H1 (cell line): ENCODE data around the gene HLA-E. TPM values are rescaled to one million over a fixed set of nuclear protein-coding genes. Genes with fewer than 3 reads are reported as not detected.

Experiments
- CTCF ChIA-PET: fragments of 300-600 bp; sonication (Branson Sonifier 250); formaldehyde crosslinking; loops from one replicate; lab custom pipeline; 2021; ENCODE audit not compliant: partially characterized antibody; lab: Charles Lee
- POLR2A ChIA-PET: fragments of 300-600 bp; sonication (Branson Sonifier 250); formaldehyde crosslinking; loops from one replicate; lab custom pipeline; 2021; ENCODE audit warnings: inconsistent platforms; ENCODE audit not compliant: partially characterized antibody; lab: Charles Lee
- DNase-seq, 2 experiments: peaks; one replicate each; pipeline versions ENCODE4 v3.0.0 to v3.0.0-alpha.2; 2010 to 2022; ENCODE audit warnings: low spot score in 2 of 2, low read depth in 1 of 2, mixed read lengths in 1 of 2
- FAIRE-seq: peaks from 2 replicates; lab custom pipeline; 2011; peaks lifted over from hg19 to GRCh38; lab: Jason Lieb, UNC
- H2AFZ ChIP-seq: 2 replicates; pipeline ENCODE4 v1.8.1; 2012; ENCODE audit warnings: low read length, inconsistent platforms
- H2AK5ac ChIP-seq: 2 replicates; pipeline ENCODE4 v1.6.1; 2013; ENCODE audit warnings: low read depth, low read length
- H2BK120ac ChIP-seq: replicated peaks from 2 replicates; pipeline ENCODE3; 2013; ENCODE audit warnings: low read depth, low read length, inconsistent platforms
- H2BK12ac ChIP-seq: 2 replicates; pipeline ENCODE4 v1.6.1; 2013; ENCODE audit warnings: low read depth, low read length
- H2BK15ac ChIP-seq: 2 replicates; pipeline ENCODE4 v1.6.1; 2013; ENCODE audit warnings: low read length
- H2BK20ac ChIP-seq: 2 replicates; pipeline ENCODE4 v1.6.1; 2013; ENCODE audit warnings: low read length
- H2BK5ac ChIP-seq: 2 replicates; pipeline ENCODE4 v1.6.1; 2013; ENCODE audit warnings: low read depth, low read length
- H3K14ac ChIP-seq: 2 replicates; pipeline ENCODE4 v1.6.1; 2013; ENCODE audit warnings: inconsistent platforms; ENCODE audit not compliant: insufficient read length
- H3K18ac ChIP-seq: 2 replicates; pipeline ENCODE4 v1.6.1; 2013; ENCODE audit warnings: low read length; ENCODE audit errors: extremely low read depth
- H3K23ac ChIP-seq: 2 replicates; pipeline ENCODE4 v1.6.1; 2013; ENCODE audit warnings: inconsistent platforms; ENCODE audit not compliant: insufficient read length
- H3K23me2 ChIP-seq: 2 replicates; pipeline ENCODE4 v1.6.1; 2013; ENCODE audit warnings: low read depth, low read length
- H3K27ac ChIP-seq: 2 replicates; pipeline ENCODE4 v1.6.1; 2011; ENCODE audit warnings: low read depth, low read length, inconsistent platforms
- H3K27me3 ChIP-seq, 4 experiments: replicated peaks in 1 of 4; 1 replicate in 1 of 4; 2 replicates in 3 of 4; pipeline versions ENCODE4 v1.6.1 to v1.8.1; 2011 to 2013; ENCODE audit warnings: low read length in 3 of 4, mild to moderate bottlenecking in 3 of 4, inconsistent platforms in 2 of 4, mixed read lengths in 2 of 4, moderate library complexity in 1 of 4; ENCODE audit not compliant: control insufficient read depth in 3 of 4, insufficient read depth in 3 of 4; ENCODE audit errors: extremely low read depth in 1 of 4
- H3K36me3 ChIP-seq, 4 experiments: 2 replicates each; pipeline versions ENCODE4 v1.6.1 to v1.8.1; 2011 to 2013; ENCODE audit warnings: mild to moderate bottlenecking in 4 of 4, low read length in 3 of 4, moderate library complexity in 2 of 4, control low read depth in 1 of 4, inconsistent platforms in 1 of 4; ENCODE audit not compliant: insufficient read depth in 4 of 4, control insufficient read depth in 2 of 4
- H3K4ac ChIP-seq: replicated peaks from 2 replicates; pipeline ENCODE3; 2013; ENCODE audit warnings: low read length, low read depth, mixed read lengths, inconsistent platforms; ENCODE audit not compliant: insufficient read length
- H3K4me1 ChIP-seq, 4 experiments: replicated peaks in 1 of 4; 1 replicate in 1 of 4; 2 replicates in 3 of 4; pipeline versions ENCODE4 v1.6.1 to v1.8.1; 2011 to 2013; ENCODE audit warnings: low read length in 3 of 4, inconsistent platforms in 2 of 4, mixed read lengths in 1 of 4; ENCODE audit not compliant: insufficient read depth in 4 of 4, control insufficient read depth in 3 of 4
- H3K4me2 ChIP-seq, 2 experiments: 2 replicates each; pipeline versions ENCODE4 v1.6.1 to v1.8.1; 2011 to 2013; ENCODE audit warnings: low read depth in 2 of 2, low read length in 2 of 2, control low read depth in 1 of 2, inconsistent platforms in 1 of 2, mild to moderate bottlenecking in 1 of 2; ENCODE audit not compliant: insufficient read depth in 1 of 2
- H3K4me3 ChIP-seq, 4 experiments: fragments of 200-600, 300-600 bp in 1 of 4; sonication (generic), shearing (Covaris generic), sonication (Bioruptor Twin) in 1 of 4; 2 replicates each; pipeline versions ENCODE4 v1.5.1 to v1.8.1; 2011 to 2016; ENCODE audit warnings: low read length in 4 of 4, low read depth in 3 of 4, control low read depth in 2 of 4, inconsistent platforms in 2 of 4, mild to moderate bottlenecking in 2 of 4, mixed read lengths in 1 of 4, moderate library complexity in 1 of 4; ENCODE audit not compliant: insufficient read depth in 2 of 4; ENCODE audit errors: extremely low read depth in 1 of 4
- H3K56ac ChIP-seq: replicated peaks from 2 replicates; pipeline ENCODE3; 2013; ENCODE audit warnings: low read depth, mild to moderate bottlenecking, mixed read lengths, low read length, inconsistent platforms; ENCODE audit not compliant: insufficient read length
- H3K79me1 ChIP-seq: 2 replicates; pipeline ENCODE4 v1.6.1; 2013; ENCODE audit warnings: low read depth, low read length, control low read depth
- H3K79me2 ChIP-seq, 2 experiments: 2 replicates each; pipeline versions ENCODE4 v1.6.1 to v1.8.1; 2012 to 2013; ENCODE audit warnings: low read length in 2 of 2, mild to moderate bottlenecking in 2 of 2, inconsistent platforms in 1 of 2; ENCODE audit not compliant: insufficient read depth in 2 of 2, control insufficient read depth in 1 of 2
- H3K9ac ChIP-seq, 4 experiments: replicated peaks in 1 of 4; 1 replicate in 1 of 4; 2 replicates in 3 of 4; pipeline versions ENCODE4 v1.6.1 to v1.8.1; 2011 to 2013; ENCODE audit warnings: low read depth in 3 of 4, low read length in 3 of 4, control low read depth in 2 of 4, mild to moderate bottlenecking in 2 of 4, moderate library complexity in 2 of 4, inconsistent platforms in 1 of 4; ENCODE audit errors: extremely low read depth in 1 of 4
- H3K9me3 ChIP-seq, 2 experiments: 2 replicates each; pipeline versions ENCODE4 v1.6.1 to v1.8.1; 2012 to 2013; ENCODE audit warnings: mild to moderate bottlenecking in 2 of 2, moderate library complexity in 2 of 2, control low read depth in 1 of 2, inconsistent platforms in 1 of 2, low read depth in 1 of 2, low read length in 1 of 2, mixed read lengths in 1 of 2; ENCODE audit not compliant: insufficient read depth in 2 of 2
- H4K20me1 ChIP-seq, 2 experiments: replicated peaks in 1 of 2; 2 replicates each; pipeline versions ENCODE3 to v1.8.1; 2011 to 2013; ENCODE audit warnings: inconsistent platforms in 2 of 2, low read length in 2 of 2, mild to moderate bottlenecking in 1 of 2; ENCODE audit not compliant: insufficient read depth in 2 of 2, control insufficient read depth in 1 of 2
- H4K5ac ChIP-seq: 2 replicates; pipeline ENCODE4 v1.6.1; 2013; ENCODE audit warnings: low read length, low read depth, mixed read lengths, inconsistent platforms; ENCODE audit not compliant: insufficient read length
- H4K8ac ChIP-seq: 2 replicates; pipeline ENCODE4 v1.8.0; 2013; ENCODE audit warnings: mild to moderate bottlenecking, moderate library complexity, low read length, inconsistent platforms; ENCODE audit not compliant: insufficient read depth; ENCODE audit errors: extremely low read depth
- H4K91ac ChIP-seq: replicated peaks from 2 replicates; pipeline ENCODE3; 2013; ENCODE audit warnings: low read length, mixed read lengths, inconsistent platforms; ENCODE audit not compliant: insufficient read length
- CEBPB ChIP-seq: IDR thresholded peaks from 2 replicates; pipeline ENCODE4 v1.6.1; 2012; ENCODE audit warnings: low read depth, low read length
- EGR1 ChIP-seq: IDR thresholded peaks from 2 replicates; pipeline ENCODE4 v1.6.1; 2011; ENCODE audit warnings: low read depth, low read length, borderline replicate concordance
- EP300 ChIP-seq, 2 experiments: IDR thresholded peaks; 1 replicate in 1 of 2; 2 replicates in 1 of 2; pipeline ENCODE4 v1.6.1; 2011 to 2012; ENCODE audit warnings: low read depth in 2 of 2, low read length in 2 of 2, mild to moderate bottlenecking in 2 of 2, borderline replicate concordance in 1 of 2, inconsistent platforms in 1 of 2, moderate library complexity in 1 of 2
- JUN ChIP-seq: IDR thresholded peaks from 2 replicates; pipeline ENCODE4 v1.6.1; 2011; ENCODE audit warnings: low read depth, mild to moderate bottlenecking, improper control_type of control experiment, low read length
- JUND ChIP-seq: IDR thresholded peaks from 2 replicates; pipeline ENCODE4 v1.6.1; 2011; ENCODE audit warnings: mild to moderate bottlenecking, improper control_type of control experiment, low read length
- NRF1 ChIP-seq: IDR thresholded peaks from 2 replicates; pipeline ENCODE4 v1.6.1; 2011; ENCODE audit warnings: mild to moderate bottlenecking, low read depth, low read length, improper control_type of control experiment
- SP2 ChIP-seq: IDR thresholded peaks from 2 replicates; pipeline ENCODE4 v1.6.1; 2012; ENCODE audit warnings: mild to moderate bottlenecking, low read length, inconsistent platforms
- TAF7 ChIP-seq: optimal IDR thresholded peaks from 2 replicates; pipeline ENCODE3; 2011; ENCODE audit warnings: low read depth, mild to moderate bottlenecking, inconsistent platforms, low read length, moderate library complexity, borderline replicate concordance
- ZNF274 ChIP-seq: IDR thresholded peaks from 2 replicates; pipeline ENCODE4 v1.7.0; 2012; ENCODE audit warnings: low read length, borderline replicate concordance; ENCODE audit errors: extremely low read depth
- WGBS, 2 experiments: shearing (Covaris generic) in 1 of 2; methylation state at CpG; one replicate each; pipeline versions ENCODE4 v1.1.6 to v1.1.7; 2013 to 2015; ENCODE audit warnings: low lambda C conversion rate in 2 of 2, mixed read lengths in 2 of 2, inconsistent platforms in 1 of 2, low coverage in 1 of 2, missing lambda C conversion rate in 1 of 2; ENCODE audit not compliant: insufficient replicate concordance in 2 of 2, insufficient coverage in 1 of 2, insufficient read length in 1 of 2; ENCODE audit errors: extremely low coverage in 1 of 2, missing lambda C conversion rate in 1 of 2; 5-methylcytosine and 5-hydroxymethylcytosine counted together
- polyA plus RNA-seq, 7 experiments: library from polyadenylated mRNA; depleted of rRNA in 3 of 7; stranded (reverse) in 5 of 7; unstranded in 2 of 7; fragments of >200 nt in 5 of 7; fragments of 200-250 nt in 2 of 7; gene quantifications; 1 replicate in 5 of 7; 2 replicates in 1 of 7; 4 replicates in 1 of 7; pipeline versions ENCODE4 v1.2.1 to v1.2.3, GENCODE V29; 2011 to 2013; ENCODE audit warnings: missing spikeins in 2 of 7, mixed read lengths in 2 of 7
- total RNA-seq: library from RNA; stranded (reverse); fragmentation: NEBNext Ultra II Directional; extraction: Animal tissue kit (Norgen Biotek cat#: 25700); gene quantifications from 2 replicates; pipeline ENCODE4 v1.2.1, GENCODE V29; 2021

The HLA-E gene
- total and polyA plus RNA-seq, 2 of the 8 experiments (the other 6 are each of a cell fraction or from before 2014, with no cell fraction given): 20.2 to 28.0 TPM

DNA sequence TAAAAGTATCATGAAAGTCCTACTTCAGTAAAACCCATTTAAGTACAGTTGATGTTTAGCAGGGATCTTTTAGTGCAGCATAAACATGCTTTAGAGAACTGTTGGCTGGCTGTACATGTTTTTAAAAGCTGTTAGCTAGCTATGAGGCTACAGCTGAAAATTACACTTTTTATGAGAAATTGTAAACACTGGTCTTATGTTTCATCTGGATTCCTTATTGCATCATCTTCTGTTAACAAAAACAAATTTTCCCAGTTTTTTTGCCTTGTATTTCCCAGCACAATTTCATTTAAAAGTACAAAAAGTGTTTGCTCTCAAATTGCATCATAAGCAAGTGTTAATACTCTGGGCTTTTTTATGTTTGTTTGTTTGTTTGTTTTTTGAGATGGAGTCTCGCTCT is 18.3 kb upstream of the HLA-E start:
- FAIRE-seq (no peak), DNase-seq (no peak)
- Histone ChIP-seq H3K36me3 (no peaks in the 10 kb centered on the region), H2BK15ac (no peak overlapping the region), H3K79me2 (no peaks in the 10 kb centered on the region), H3K23me2 (peaks cover 6% of the 10 kb centered on the region; the same call in 1 of the 2 replicates), H3K56ac (no peak overlapping the region), H4K20me1 (no peaks in the 10 kb centered on the region), H2BK12ac (no peak overlapping the region), H2BK120ac (no peak overlapping the region), H3K4me1 (no peaks in the 10 kb centered on the region), H3K27ac (no peak overlapping the region), H4K5ac (no peak overlapping the region), H3K23ac (no peak overlapping the region), H3K4ac (no peak overlapping the region), H2AFZ (no peak overlapping the region), H4K91ac (no peak overlapping the region), H3K4me2 (no peak overlapping the region), H2AK5ac (no peak overlapping the region), H3K18ac (no peak overlapping the region), H3K79me1 (no peaks in the 10 kb centered on the region), H3K9ac (no peak overlapping the region), H2BK20ac (no peak overlapping the region), H3K14ac (no peak overlapping the region), H2BK5ac (no peak overlapping the region), H3K27me3 (peaks cover 8 to 21% (median 19%) of the 10 kb centered on the region in 4 experiments), H3K4me3 (no peak overlapping the region), H3K9me3 (peaks cover 0 to 14% of the 10 kb centered on the region in 2 experiments; a peak in 1 of 4 replicates), H4K8ac (no peak overlapping the region)
- TF ChIP-seq SP2 (no peak), EP300 (IDR thresholded peaks at IDR 0.05; ENCODE audit: borderline replicate concordance in 1 of 2, low read depth in 2 of 2, low read length in 2 of 2) (no peak), NRF1 (no peak), EGR1 (no peak), ZNF274 (no peak), TAF7 (no peak), JUN (no peak), JUND (no peak), CEBPB (peak; percentile 5; the same call in 1 of the 2 replicates)
- WGBS, 2 experiments: 86% methylated on average over 1 of the region's 1 CpG; no CpG with 5 or more reads in 1 of the 2 experiments
- POLR2A ChIA-PET: no interaction called here
- CTCF ChIA-PET: interaction anchor here (1.9 kb wide), 1 partner anchor 74 kb away, joined by 4 read pairs; no protein-coding TSS in a partner anchor
